GM18499 (cell line): ENCODE measurements around the gene DMBT1.

ENCODE experiments used
- ATAC-seq: cut with Tn5 transposase; IDR thresholded peaks from one replicate; pipeline ENCODE4 v1.9.1; 2021; ENCODE audit warnings: moderate number of reproducible peaks; ENCODE audit not compliant: insufficient read depth, unreplicated experiment

DMBT1 gene

GRCh38 chr10:122664501-122664900 is 103.9 kb downstream of the DMBT1 start:
- no peak for ATAC-seq

DNA sequence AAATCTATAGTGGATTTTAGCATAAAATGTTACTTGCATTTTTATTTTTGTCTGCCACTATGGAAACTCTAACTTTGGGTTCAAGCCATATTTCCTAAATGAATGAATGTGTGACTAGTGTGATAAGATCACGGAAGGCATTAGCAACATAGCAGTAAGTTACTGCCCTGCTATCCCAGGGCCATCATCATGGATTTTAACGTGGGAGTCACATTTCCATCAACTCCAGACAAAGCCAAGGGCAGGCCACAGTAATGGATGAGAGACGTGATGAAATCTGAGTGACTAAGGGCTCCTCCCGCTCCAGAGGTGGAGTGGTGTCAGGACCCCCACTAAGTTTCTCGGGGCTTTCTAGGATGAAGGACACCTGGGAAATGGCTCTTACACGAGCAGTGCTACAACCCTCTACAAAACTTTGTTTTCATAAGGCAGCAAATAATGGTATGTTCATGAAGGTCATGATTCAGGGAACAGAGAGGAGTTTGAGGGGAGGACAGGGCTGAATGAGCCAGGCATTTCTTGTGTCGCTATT is 104.8 kb downstream of the DMBT1 start:
- no peak for ATAC-seq

DNA sequence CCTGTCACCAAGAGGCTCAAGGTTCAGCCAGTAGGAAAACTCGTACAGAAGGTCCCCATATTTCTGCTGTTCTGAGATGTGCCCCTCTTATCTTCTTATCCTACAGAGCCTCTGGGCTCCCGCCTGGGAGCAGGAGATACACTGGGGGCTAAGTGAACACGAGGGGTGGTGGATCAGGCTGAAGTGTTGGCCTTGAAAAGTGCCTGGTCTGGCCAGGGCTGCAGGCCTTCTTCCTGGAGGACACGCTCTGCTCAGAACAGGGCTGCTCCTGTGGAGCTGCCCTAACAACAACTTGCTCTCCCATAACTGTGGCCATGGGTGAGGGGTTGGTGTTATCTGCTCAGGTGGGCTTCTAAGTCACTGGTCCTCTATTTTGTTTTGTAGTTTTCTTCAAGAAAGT is 105.4 kb downstream of the DMBT1 start:
- ATAC-seq = no peak

DNA sequence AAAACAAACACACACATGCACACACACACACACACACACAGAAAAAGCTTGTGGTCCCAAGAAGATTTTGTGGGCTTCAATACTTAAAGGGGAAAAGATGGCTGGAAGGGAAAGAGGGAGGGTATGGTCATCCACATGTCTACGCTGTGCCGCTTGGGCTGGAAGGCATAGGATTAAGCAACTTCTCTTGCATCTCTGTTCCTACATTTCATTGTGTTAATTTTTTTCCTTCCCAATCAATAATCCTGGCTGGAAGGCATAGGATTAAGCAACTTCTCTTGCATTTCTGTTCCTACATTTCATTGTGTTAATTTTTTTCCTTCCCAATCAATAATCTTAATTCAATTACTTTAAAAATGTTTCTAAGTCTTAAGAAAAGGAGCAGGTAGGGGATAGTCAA is 108.5 kb downstream of the DMBT1 start:
- ATAC-seq = no peak

GRCh38 chr10:122669842-122670241 is 109.3 kb downstream of the DMBT1 start:
- ATAC-seq = no peak

DNA sequence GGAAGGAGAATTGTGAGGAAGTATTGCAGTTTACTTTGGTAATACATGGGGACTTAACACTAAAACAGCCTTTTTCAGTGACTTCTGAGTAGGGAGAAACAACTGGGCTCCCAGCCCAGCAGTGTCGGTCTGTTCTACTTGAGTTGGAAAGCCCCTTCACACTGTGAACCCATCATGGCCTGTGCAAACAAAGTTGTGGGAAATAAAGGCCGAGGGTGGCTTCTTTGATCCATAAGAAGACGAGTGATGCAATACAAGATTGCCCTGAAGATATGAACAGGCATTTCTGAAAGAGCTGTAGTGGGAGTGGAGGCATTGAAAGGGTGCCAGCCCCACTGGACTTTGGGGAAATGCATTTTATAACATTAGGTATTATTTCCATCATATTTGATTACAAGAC is 110.8 kb downstream of the DMBT1 start:
- no peak for ATAC-seq

DNA sequence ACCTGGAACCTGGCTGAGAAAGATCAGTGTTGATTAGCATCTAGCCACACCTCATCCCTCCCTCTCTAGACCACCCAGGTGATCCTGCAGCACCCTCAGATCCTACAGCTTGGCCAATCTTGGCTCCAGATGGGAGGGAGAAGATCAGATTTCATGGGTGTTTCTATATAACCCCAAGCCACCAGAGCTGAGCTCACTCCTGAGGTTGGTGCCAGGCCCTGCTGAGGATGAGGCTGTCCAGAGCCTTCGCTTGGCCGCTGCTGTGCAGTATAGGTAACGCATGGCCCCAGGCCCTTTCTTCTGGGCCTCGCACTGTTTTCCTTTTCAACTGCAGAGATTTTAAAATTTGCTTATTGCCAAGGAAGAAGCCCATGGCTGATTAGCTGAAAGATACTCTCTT is 112.1 kb downstream of the DMBT1 start:
- ATAC-seq = no peak

DNA sequence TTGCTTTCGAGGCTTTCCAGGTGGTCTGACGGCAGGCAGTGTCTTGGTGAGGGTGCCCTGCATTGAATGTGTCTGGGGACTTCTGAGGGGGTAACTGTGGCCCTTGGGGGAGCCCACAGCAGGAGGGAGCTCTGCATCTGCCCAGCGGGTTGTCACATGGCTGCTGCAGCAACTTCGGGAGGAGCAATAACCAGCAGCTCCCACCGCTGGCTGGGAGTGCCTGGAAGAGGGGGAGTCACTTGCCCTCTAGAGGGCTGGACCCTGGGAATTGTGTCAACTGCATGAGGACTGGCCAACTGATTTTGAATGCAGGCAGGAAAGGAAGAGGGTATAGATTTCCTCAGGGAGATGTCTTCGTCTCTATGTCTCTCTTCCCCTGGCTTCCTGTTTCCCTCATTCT is 112.7 kb downstream of the DMBT1 start:
- ATAC-seq = no peak

DNA sequence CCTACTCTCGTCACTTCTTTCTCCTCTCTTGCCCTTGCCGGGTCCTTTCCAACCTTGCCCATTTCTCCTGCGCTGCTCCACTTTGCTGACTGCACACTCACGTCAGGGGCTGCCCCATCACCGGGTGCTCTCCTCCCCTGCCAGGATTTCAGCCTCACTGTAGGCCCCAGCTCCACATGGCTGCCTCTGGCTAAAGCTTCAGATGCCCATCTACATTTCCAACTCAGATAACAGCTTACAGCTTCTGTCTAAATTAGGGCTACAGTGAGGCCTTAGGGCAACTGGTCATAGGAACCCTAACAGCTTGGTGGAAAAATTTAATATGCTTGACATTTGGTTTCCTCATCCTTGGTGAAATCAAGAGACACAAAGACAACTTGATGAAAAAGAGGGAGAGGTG is 113.2 kb downstream of the DMBT1 start:
- no peak for ATAC-seq

DNA sequence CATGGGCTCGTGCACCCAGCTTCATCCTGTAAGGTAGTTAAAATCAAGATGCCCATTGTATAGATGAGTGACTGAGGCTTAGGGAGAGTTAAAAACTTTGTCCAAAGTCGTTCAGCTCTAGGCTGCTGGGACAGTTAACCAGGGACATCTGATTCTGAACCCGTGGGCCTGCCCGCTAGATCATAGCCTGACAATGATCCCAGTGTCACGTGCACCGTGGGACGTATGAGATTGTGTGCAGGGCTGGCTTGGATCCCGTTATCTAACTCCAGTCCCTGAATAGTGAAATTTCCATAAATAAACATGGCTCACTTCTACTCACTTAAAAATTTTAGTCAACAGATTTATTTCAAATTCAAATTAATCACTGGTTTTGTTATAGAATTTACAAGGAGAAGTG is 114.2 kb downstream of the DMBT1 start:
- no peak for ATAC-seq

- no peak for ATAC-seq
Measured at GRCh38 chr10:122675278-122675677, 114.7 kb downstream of the DMBT1 start.

GRCh38 chr10:122678266-122678665 is 117.7 kb downstream of the DMBT1 start:
- no peak for ATAC-seq

GRCh38 chr10:122682522-122682921 is 122.0 kb downstream of the DMBT1 start:
- ATAC-seq = no peak

DNA sequence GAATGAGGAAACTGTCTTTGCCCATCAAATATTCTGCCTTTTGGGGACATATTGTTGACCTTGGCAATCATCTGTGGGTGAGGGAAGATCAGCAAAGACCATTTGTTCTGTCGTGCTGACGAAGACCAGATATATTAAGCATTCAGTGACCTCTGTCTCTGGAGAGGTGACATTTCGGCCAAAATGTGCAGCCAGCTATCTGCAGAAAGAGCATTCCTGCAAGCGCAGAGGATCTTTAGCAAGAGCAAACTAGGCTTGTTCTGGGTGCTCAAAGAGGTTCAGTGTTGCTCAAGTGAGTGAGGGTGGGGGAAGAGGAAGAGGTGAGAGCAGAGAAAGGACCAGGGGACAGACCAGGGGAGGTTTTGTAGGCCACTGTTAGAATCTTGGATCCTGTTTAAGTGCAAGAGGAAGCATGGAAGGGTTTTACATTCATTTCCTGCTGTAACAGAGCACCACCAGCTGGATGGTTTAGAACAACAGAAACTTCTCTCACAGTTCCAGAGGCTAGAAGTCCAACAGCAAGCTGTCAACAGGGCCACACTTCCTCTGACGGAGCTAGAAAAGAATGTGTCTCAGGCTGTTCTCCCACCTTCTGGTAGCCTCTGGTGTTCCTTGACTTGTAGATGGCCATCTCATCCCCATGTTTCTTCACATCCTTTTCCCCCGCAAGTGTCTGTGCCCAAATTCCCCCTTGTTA is 127.9 kb downstream of the DMBT1 start:
- ATAC-seq = no peak

DNA sequence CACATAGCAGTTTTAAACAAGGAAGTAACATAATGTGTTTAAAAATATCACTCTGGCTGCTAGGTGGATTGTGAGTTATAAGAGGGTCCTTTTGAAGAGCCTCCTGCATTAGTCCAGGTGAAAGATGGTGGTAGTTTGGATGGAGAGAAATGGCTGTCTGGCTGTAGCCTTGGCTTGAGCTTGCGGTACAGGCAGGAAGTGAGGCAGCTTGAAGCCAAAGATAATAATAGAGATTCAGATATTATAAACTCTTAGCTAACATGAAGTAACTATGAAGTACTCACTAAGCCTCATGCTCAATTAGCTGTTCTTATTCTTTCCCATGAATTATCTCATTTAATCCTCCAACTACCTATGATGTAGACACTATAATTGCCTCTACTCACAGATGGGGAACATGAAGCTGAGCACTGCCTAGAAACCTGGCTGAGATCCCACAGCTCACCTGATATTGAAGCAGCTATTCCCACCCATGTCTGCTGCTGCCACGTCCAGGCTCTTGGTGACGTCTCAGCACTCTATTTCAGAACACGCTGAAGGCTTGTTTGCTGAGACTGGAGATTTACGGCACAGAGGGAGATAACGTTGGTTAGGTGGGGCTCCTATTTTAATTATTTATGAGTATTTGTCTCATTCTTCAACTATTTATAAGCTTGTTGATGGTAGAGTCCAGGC is 128.7 kb downstream of the DMBT1 start:
- no peak for ATAC-seq

DNA sequence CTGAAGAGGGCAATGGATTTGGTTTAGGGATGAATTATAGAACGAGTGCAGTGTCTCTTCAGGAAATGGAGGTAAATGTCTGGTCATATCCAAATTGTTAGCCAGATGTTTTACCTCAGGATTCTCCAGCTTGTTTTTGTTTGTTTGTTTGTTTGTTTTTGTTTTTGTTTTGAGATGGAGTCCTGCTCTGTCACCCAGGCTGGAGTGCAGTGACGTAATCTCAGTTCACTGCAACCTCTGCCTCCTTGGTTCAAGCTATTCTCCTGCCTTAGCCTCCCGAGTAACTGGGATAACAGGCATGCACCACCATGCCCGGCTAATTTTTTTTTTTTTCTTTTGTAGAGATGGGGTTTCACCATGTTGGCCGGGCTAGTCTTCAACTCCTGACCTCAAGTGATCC is 132.2 kb downstream of the DMBT1 start:
- no peak for ATAC-seq
